RWPE2 (cell line): ENCODE results near the gene ALK.

Experiments
- ATAC-seq: fragments of 200-7000 bp; cut with Tn5 transposase; 3 replicates; pipeline ENCODE4 v1.9.1; 2021; ENCODE audit warnings: low read depth
- DNase-seq: peaks from one replicate; pipeline ENCODE4 v3.0.0-alpha.2; 2020; ENCODE audit warnings: low spot score
- H3K27ac ChIP-seq: fragments of 450-650 bp; 2 replicates; pipeline ENCODE4 v1.5.1; 2017; ENCODE audit warnings: mild to moderate bottlenecking; ENCODE audit not compliant: poor library complexity, severe bottlenecking
- H3K27me3 ChIP-seq: fragments of 250-450 bp; sonication (Bioruptor Pico); 2 replicates; pipeline ENCODE4 v1.5.1; 2021; ENCODE audit warnings: mild to moderate bottlenecking, moderate library complexity; ENCODE audit not compliant: insufficient read depth, poor library complexity, severe bottlenecking
- H3K36me3 ChIP-seq: fragments of 250-450 bp; sonication (Bioruptor Pico); 2 replicates; pipeline ENCODE4 v1.5.1; 2020; ENCODE audit warnings: low read depth, mild to moderate bottlenecking, moderate library complexity
- H3K4me1 ChIP-seq: fragments of 250-450 bp; sonication (Bioruptor Pico); 2 replicates; pipeline ENCODE4 v1.5.1; 2021; ENCODE audit warnings: mild to moderate bottlenecking, moderate library complexity; ENCODE audit not compliant: insufficient read depth, poor library complexity, severe bottlenecking
- H3K4me3 ChIP-seq: fragments of 250-450 bp; sonication (Bioruptor Pico); 2 replicates; pipeline ENCODE4 v1.5.1; 2021; ENCODE audit warnings: mild to moderate bottlenecking, moderate library complexity; ENCODE audit not compliant: severe bottlenecking
- H3K9me3 ChIP-seq: fragments of 250-450 bp; sonication (Bioruptor Pico); 2 replicates; pipeline ENCODE4 v1.5.1; 2021; ENCODE audit warnings: mild to moderate bottlenecking, moderate library complexity; ENCODE audit not compliant: severe bottlenecking
- TF ChIP-seq, protein P1 (sequence below): fragments of 450-650 bp; IDR thresholded peaks from one replicate; pipeline ENCODE4 v1.5.1; 2017; ENCODE audit warnings: mild to moderate bottlenecking, moderate library complexity; ENCODE audit not compliant: poor library complexity, severe bottlenecking

ALK gene

DNA sequence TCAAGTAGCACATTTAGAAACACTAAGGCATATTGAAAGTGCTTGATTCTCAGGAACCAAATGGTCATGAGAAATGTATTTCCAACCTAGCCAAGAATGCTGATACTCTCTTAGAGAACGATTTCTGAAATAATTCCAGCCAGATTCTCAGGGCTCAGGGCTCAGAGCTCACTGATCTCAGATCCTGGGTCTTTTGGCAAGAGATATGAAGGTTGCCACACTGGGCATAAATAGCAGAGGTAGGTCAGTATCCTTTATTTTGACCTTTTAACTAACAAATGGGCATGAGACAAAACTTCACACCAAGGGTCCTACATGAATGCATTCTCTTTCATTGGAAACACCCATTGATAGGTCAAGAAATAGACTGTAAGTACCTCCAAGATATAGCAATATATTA is 364.1 kb downstream of the ALK start:
- Histone ChIP-seq H3K9me3 (no peaks in the 10 kb centered on the region), H3K4me1 (no peaks in the 10 kb centered on the region), H3K27ac (no peak overlapping the region), H3K4me3 (no peak overlapping the region), H3K36me3 (no peaks in the 10 kb centered on the region), H3K27me3 (no peaks in the 10 kb centered on the region)
- DNase-seq (no peak), ATAC-seq (no peak)
- TF ChIP-seq, protein P1, sequence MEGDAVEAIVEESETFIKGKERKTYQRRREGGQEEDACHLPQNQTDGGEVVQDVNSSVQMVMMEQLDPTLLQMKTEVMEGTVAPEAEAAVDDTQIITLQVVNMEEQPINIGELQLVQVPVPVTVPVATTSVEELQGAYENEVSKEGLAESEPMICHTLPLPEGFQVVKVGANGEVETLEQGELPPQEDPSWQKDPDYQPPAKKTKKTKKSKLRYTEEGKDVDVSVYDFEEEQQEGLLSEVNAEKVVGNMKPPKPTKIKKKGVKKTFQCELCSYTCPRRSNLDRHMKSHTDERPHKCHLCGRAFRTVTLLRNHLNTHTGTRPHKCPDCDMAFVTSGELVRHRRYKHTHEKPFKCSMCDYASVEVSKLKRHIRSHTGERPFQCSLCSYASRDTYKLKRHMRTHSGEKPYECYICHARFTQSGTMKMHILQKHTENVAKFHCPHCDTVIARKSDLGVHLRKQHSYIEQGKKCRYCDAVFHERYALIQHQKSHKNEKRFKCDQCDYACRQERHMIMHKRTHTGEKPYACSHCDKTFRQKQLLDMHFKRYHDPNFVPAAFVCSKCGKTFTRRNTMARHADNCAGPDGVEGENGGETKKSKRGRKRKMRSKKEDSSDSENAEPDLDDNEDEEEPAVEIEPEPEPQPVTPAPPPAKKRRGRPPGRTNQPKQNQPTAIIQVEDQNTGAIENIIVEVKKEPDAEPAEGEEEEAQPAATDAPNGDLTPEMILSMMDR: no peak

DNA sequence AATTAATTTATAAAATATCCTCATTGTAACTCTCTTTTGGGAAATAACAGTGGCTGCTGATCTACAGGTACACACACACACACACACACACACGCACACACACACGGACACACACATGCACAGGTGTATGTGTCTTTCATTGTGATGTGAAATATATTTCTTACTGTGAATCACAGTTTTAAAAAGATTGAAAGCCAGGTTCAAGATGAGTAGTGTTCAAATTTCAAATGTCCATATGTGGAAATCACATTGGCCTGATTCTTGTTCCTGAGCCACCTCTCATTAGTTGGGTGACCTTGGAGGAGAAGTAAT is 372.4 kb downstream of the ALK start:
- H3K36me3 ChIP-seq: no peaks in the 10 kb centered on the region
- H3K4me3 ChIP-seq: no peak overlapping the region
- ATAC-seq: no peak
- H3K27ac ChIP-seq: no peak overlapping the region
- H3K9me3 ChIP-seq: no peaks in the 10 kb centered on the region
- TF ChIP-seq, protein P1: no peak
- no peaks in the 10 kb centered on the region for H3K4me1 ChIP-seq
- no peaks in the 10 kb centered on the region for H3K27me3 ChIP-seq
- DNase-seq: no peak

DNA sequence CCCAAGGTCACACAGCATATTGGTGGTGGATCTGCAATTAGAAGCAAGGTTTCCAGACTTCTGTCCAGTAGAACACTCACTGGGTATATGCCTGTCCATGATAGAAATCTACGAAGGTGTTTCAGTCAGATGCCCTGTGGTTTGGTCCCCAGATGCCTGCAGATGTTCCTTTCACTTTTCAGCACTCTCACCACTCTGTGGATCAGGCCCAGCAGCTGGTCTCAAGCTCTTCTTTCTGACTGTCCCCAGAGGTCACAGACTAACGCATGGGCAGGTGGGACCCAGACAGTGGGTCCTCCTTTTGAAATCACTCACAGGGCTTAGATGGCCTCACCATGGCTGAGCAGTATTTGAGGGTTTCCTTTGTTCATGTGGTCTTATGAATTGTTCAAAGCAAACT is 376.5 kb downstream of the ALK start:
- H3K9me3 ChIP-seq: no peaks in the 10 kb centered on the region
- H3K27ac ChIP-seq: no peak overlapping the region
- DNase-seq (no peak), ATAC-seq (no peak)
- H3K4me1 ChIP-seq: no peaks in the 10 kb centered on the region
- H3K4me3 ChIP-seq: no peak overlapping the region
- H3K27me3 ChIP-seq: no peaks in the 10 kb centered on the region
- no peaks in the 10 kb centered on the region for H3K36me3 ChIP-seq
- TF ChIP-seq, protein P1: no peak

DNA sequence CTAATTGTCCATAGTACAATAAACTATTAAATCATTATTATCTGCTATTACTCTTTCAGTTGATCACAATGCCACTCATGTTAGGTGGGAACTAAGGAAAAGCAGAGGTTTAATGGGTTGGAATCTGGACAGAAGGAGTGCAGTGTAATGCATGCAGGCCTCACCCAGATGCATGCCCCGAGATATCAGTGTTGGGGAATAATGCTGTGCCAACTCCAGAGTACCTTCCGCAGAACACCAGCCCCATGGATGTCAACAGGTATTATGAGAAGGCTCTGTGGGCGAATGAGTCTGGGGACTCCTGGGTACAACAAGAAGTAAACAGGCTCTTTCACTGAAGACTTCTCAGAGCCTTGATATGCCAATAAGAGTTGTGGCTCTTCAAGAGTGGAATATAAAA is 377.4 kb downstream of the ALK start:
- no peak overlapping the region for H3K4me3 ChIP-seq
- no peaks in the 10 kb centered on the region for H3K9me3 ChIP-seq
- TF ChIP-seq, protein P1: no peak
- no peak overlapping the region for H3K27ac ChIP-seq
- H3K36me3 ChIP-seq: no peaks in the 10 kb centered on the region
- ATAC-seq (no peak), DNase-seq (no peak)
- H3K4me1 ChIP-seq: no peaks in the 10 kb centered on the region
- H3K27me3 ChIP-seq: no peaks in the 10 kb centered on the region

DNA sequence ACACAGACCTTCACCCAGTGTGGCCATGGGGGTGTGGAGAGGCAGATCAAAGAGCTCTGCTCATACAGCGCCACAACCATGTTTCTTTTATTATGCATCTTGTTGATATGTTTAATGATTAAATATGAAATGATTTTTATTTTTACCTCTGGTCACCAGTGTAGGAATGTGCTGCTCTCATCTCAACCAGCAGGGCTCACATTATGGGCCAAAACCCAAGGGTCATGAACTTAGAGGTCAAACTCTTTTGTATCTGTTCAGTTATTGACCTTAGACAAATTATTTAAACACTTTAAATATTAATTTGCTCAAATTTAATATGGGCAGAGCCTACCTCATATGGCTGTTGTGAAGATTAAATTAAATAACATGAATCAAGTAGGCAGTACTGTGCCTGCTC is 386.2 kb downstream of the ALK start:
- Histone ChIP-seq H3K9me3 (no peaks in the 10 kb centered on the region), H3K27ac (no peak overlapping the region), H3K27me3 (no peaks in the 10 kb centered on the region), H3K36me3 (no peaks in the 10 kb centered on the region), H3K4me1 (no peaks in the 10 kb centered on the region), H3K4me3 (no peak overlapping the region)
- DNase-seq: no peak
- ATAC-seq: no peak
- TF ChIP-seq, protein P1: no peak
